Measurements from ENCODE around the gene LNPK.

LNPK gene

GRCh38 chr2:175892046-175892445, 110.0 kb downstream of the LNPK start:
- peak; percentile 6 for DNase-seq

- no peak for DNase-seq
Measured at GRCh38 chr2:175890636-175891242, 111.3 kb downstream of the LNPK start.

- DNase-seq: no peak
Measured at GRCh38 chr2:175889701-175890302, 112.3 kb downstream of the LNPK start.

GRCh38 chr2:175887776-175888175, 114.3 kb downstream of the LNPK start:
- DNase-seq: no peak

GRCh38 chr2:175884697-175885393, 117.2 kb downstream of the LNPK start:
- DNase-seq: no peak

- no peak for DNase-seq
Measured at GRCh38 chr2:175883586-175884194, 118.4 kb downstream of the LNPK start.

- no peak for DNase-seq
Measured at GRCh38 chr2:175879679-175880078, 122.4 kb downstream of the LNPK start.

- peak; percentile 33 for DNase-seq
Measured at GRCh38 chr2:175877845-175878544, 124.1 kb downstream of the LNPK start.

- DNase-seq: no peak
Measured at GRCh38 chr2:175874291-175874690, 127.8 kb downstream of the LNPK start.
